Measurements from ENCODE around the gene FCER2. TPM values are rescaled to one million over a fixed set of nuclear protein-coding genes. Genes with fewer than 3 reads are reported as not detected.

Gene FCER2
- total RNA-seq, 1 donor from 2014 or later = not detected

DNA sequence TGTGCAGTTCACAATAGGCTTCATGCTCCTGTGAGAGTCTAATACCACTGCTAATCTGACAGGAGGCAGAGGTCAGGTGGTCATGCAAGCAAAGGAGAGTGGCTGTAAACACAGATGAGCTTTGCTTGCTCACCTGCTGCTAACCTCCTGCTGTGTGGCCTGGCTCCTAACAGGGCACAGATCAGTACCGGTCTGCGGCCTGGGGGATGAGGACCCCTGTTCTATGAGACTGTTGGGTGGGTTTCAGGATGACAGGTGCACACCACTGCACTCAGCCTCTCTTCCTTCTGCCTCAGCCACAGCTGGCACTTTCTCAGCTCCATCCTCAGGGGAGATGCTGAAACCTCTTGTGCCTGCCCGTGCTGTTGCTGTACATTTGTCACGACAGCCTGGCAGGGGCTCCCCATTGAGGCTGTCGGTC, 20.3 kb upstream of the FCER2 start:
- DNase-seq (ENCODE audit: low spot score in 2 of 2, unreplicated experiment in 2 of 2) = no peak
- H3K27me3 Mint-ChIP-seq (ENCODE audit: low read depth) = peaks cover 29% of the 10 kb centered on the region
- H3K9me3 Mint-ChIP-seq = no peaks in the 10 kb centered on the region
- no peaks in the 10 kb centered on the region for H3K4me1 Mint-ChIP-seq
- TF ChIP-seq, protein P1, sequence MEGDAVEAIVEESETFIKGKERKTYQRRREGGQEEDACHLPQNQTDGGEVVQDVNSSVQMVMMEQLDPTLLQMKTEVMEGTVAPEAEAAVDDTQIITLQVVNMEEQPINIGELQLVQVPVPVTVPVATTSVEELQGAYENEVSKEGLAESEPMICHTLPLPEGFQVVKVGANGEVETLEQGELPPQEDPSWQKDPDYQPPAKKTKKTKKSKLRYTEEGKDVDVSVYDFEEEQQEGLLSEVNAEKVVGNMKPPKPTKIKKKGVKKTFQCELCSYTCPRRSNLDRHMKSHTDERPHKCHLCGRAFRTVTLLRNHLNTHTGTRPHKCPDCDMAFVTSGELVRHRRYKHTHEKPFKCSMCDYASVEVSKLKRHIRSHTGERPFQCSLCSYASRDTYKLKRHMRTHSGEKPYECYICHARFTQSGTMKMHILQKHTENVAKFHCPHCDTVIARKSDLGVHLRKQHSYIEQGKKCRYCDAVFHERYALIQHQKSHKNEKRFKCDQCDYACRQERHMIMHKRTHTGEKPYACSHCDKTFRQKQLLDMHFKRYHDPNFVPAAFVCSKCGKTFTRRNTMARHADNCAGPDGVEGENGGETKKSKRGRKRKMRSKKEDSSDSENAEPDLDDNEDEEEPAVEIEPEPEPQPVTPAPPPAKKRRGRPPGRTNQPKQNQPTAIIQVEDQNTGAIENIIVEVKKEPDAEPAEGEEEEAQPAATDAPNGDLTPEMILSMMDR (IDR thresholded peaks at IDR 0.05; ENCODE audit: unreplicated experiment) = no peak
- H3K27ac Mint-ChIP-seq = no peak overlapping the region
- H3K4me3 Mint-ChIP-seq = no peak overlapping the region
- no peaks in the 10 kb centered on the region for H3K36me3 Mint-ChIP-seq

DNA sequence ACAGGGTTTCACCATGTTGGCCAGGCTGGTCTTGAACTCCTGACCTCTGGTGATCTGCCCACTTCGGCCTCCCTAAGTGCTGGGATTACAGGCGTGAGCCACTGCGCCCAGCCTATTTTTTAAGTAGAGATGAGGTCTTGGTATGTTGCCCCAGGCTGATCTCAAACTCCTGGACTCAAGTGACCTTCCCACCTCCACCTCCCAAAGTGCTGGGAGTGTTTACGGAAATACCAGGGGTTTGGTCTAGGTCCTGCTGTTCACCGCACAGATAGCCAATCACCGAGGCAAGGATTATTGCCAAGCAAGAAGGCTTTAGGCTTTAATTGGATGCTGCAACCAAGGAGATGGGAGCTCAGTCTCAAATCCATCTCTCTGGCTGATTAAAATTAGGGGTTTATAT, 18.4 kb upstream of the FCER2 start:
- peaks cover 19% of the 10 kb centered on the region for H3K27me3 Mint-ChIP-seq (ENCODE audit: low read depth)
- H3K4me3 Mint-ChIP-seq = no peak overlapping the region
- no peak for DNase-seq (ENCODE audit: low spot score in 2 of 2, unreplicated experiment in 2 of 2)
- TF ChIP-seq, protein P1 (IDR thresholded peaks at IDR 0.05; ENCODE audit: unreplicated experiment) = no peak
- no peaks in the 10 kb centered on the region for H3K36me3 Mint-ChIP-seq
- no peaks in the 10 kb centered on the region for H3K4me1 Mint-ChIP-seq
- peaks cover 6% of the 10 kb centered on the region for H3K9me3 Mint-ChIP-seq
- H3K27ac Mint-ChIP-seq = no peak overlapping the region

DNA sequence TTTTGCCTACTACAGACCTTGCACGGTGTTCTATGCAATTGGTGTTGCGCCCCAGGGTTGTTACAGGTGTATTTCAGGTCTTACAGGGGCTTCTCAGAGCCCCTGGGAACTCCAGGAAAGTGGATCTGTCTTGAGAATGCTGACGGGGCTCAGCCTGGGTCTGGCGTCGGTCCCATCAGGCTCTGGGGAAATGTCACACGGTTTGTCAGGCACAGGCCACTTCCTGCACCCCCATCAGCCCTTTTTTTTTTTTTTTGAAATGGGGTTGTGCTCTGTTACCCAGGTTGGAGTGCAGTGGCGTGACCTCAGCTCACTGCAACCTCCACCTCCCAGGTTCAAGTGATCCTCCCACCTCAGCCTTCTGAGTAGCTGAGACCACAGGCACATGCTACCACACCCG, 16.7 kb upstream of the FCER2 start:
- H3K36me3 Mint-ChIP-seq = no peaks in the 10 kb centered on the region
- H3K4me1 Mint-ChIP-seq = no peaks in the 10 kb centered on the region
- no peak overlapping the region for H3K27ac Mint-ChIP-seq
- H3K4me3 Mint-ChIP-seq = no peak overlapping the region
- TF ChIP-seq, protein P1 (IDR thresholded peaks at IDR 0.05; ENCODE audit: unreplicated experiment) = no peak
- no peak for DNase-seq (ENCODE audit: low spot score in 2 of 2, unreplicated experiment in 2 of 2)
- peaks cover 11% of the 10 kb centered on the region for H3K27me3 Mint-ChIP-seq (ENCODE audit: low read depth)
- peaks cover 6% of the 10 kb centered on the region for H3K9me3 Mint-ChIP-seq

DNA sequence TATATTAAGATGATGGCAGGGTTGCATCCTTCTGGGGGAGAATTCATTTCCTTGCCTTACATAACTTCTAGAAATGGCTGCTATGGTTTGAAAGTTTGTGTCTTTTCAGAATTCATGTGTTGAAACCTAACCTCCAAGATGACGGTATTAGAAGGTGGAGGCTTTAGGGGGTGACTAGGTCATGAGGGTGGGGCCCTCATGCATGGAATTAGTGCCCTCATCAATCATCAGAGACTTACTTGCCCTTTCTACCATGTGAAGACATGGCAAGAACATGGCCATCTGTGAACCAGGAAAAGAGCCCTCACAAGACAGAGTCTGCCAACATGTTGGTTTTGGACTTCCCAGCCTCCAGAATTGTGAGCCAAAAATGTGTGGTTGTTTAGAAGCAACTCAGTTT, 14.8 kb upstream of the FCER2 start:
- DNase-seq (ENCODE audit: low spot score in 2 of 2, unreplicated experiment in 2 of 2) = no peak
- H3K4me1 Mint-ChIP-seq = no peaks in the 10 kb centered on the region
- H3K4me3 Mint-ChIP-seq = no peak overlapping the region
- H3K9me3 Mint-ChIP-seq = peaks cover 6% of the 10 kb centered on the region
- H3K27me3 Mint-ChIP-seq (ENCODE audit: low read depth) = peaks cover 6% of the 10 kb centered on the region
- no peaks in the 10 kb centered on the region for H3K36me3 Mint-ChIP-seq
- TF ChIP-seq, protein P1 (IDR thresholded peaks at IDR 0.05; ENCODE audit: unreplicated experiment) = no peak
- H3K27ac Mint-ChIP-seq = no peak overlapping the region

DNA sequence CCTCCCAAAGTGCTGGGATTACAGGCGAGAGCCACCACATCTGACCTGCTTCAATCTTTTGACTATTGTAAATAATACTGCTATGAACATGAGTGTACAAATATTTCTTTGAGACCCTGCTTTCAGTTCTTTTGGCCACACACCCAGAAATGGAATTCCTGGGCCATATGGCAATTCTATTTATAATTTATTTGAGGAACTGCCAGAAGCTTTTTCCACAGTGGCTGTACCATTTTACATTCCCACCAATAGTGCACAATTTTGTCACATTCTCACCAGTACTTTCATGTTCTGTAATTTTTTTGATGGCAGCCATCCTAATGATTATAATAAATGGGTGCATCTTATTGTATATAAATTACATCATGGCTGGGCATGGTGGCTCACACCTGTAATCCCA, 13.7 kb upstream of the FCER2 start:
- Mint-ChIP-seq H3K27me3 (ENCODE audit: low read depth) (peaks cover 6% of the 10 kb centered on the region), H3K36me3 (no peaks in the 10 kb centered on the region), H3K4me3 (no peak overlapping the region), H3K9me3 (peaks cover 6% of the 10 kb centered on the region), H3K27ac (no peak overlapping the region), H3K4me1 (no peaks in the 10 kb centered on the region)
- DNase-seq (ENCODE audit: low spot score in 2 of 2, unreplicated experiment in 2 of 2) = no peak
- TF ChIP-seq, protein P1 (IDR thresholded peaks at IDR 0.05; ENCODE audit: unreplicated experiment) = no peak

DNA sequence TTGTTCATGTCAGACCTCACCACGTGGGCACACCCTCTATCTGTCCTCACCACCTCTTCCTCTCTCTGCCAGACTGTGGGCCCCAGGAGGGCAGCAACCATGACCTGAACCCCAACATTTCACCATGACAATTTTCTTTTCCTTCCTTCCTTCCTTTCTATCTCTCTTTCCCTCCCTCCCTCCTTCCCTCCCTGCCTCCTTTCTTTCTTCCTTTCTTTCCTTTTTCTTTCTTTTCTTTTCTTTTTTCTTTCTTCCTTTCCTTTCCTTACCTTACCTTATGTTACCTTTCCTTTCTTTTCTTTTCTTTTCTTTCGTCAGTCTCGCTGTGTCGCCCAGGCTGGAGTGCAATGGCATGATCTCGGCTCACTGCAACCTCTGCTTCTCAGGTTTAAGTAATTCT, 8.7 kb upstream of the FCER2 start:
- H3K27me3 Mint-ChIP-seq (ENCODE audit: low read depth) = peaks cover 14% of the 10 kb centered on the region
- H3K27ac Mint-ChIP-seq = no peak overlapping the region
- no peak overlapping the region for H3K4me3 Mint-ChIP-seq
- H3K36me3 Mint-ChIP-seq = no peaks in the 10 kb centered on the region
- H3K9me3 Mint-ChIP-seq = no peaks in the 10 kb centered on the region
- no peak for DNase-seq (ENCODE audit: low spot score in 2 of 2, unreplicated experiment in 2 of 2)
- no peaks in the 10 kb centered on the region for H3K4me1 Mint-ChIP-seq
- TF ChIP-seq, protein P1 (IDR thresholded peaks at IDR 0.05; ENCODE audit: unreplicated experiment) = no peak
